Activated T-cell treated with anti-CD3 and anti-CD28 coated beads, Interleukin-2, amount 50 U/mL, for 72 hours (primary cell): Measurements from ENCODE around the gene EPB41L5. TPM values are rescaled to one million over a fixed set of nuclear protein-coding genes. Genes with fewer than 3 reads are reported as not detected.
A peak's percentile ranks its signal among the peaks of the same experiment; 100 is the strongest.
"Not testable (repeated sequence)": the region's sequence is repeated elsewhere in the genome, so short reads cannot be mapped to it uniquely, and the experiment has no call there.

Experiments
- ATAC-seq, 2 donors: fragments of 150-1000 bp; cut with Tn5 transposase; replicated peaks in 1 of 2; 2 replicates each; pipeline ENCODE4 v1.10.0; 2021; ENCODE audit warnings: moderate library complexity in 2 of 2, mild to moderate bottlenecking in 1 of 2
- DNase-seq, 2 donors: peaks; one replicate each; pipeline ENCODE4 v3.0.0; 2021 to 2022; ENCODE audit warnings: mixed read lengths in 1 of 2
- H3K27ac Mint-ChIP-seq: one replicate; pipeline ENCODE4 v1.8.0; 2022; ENCODE audit warnings: mild to moderate bottlenecking, moderate library complexity, mixed read lengths
- H3K27me3 Mint-ChIP-seq: one replicate; pipeline ENCODE4 v1.8.0; 2022; ENCODE audit warnings: low read depth, mixed read lengths
- H3K36me3 Mint-ChIP-seq, 2 donors: one replicate each; pipeline ENCODE4 v1.8.0; 2022; ENCODE audit warnings: mixed read lengths in 2 of 2, mild to moderate bottlenecking in 1 of 2; ENCODE audit not compliant: insufficient read depth in 2 of 2
- H3K4me1 Mint-ChIP-seq: one replicate; pipeline ENCODE4 v1.8.0; 2022; ENCODE audit warnings: low read depth, mixed read lengths
- H3K4me3 Mint-ChIP-seq, 2 donors: one replicate each; pipeline ENCODE4 v1.8.0; 2022; ENCODE audit warnings: mild to moderate bottlenecking in 2 of 2, mixed read lengths in 2 of 2, moderate library complexity in 2 of 2
- H3K9me3 Mint-ChIP-seq, 2 donors: one replicate each; pipeline ENCODE4 v1.8.0; 2022; ENCODE audit warnings: mixed read lengths in 2 of 2
- total RNA-seq, 2 donors: library from RNA; stranded (reverse); gene quantifications; one replicate each; pipeline ENCODE4 v1.2.3, GENCODE V29; 2022

EPB41L5 gene
- total RNA-seq, 2 donors from 2014 or later, result 4.1 to 5.3 TPM

GRCh38 chr2:120141300-120142069 is 128.6 kb downstream of the EPB41L5 start:
- no peaks in the 10 kb centered on the region for H3K4me1 Mint-ChIP-seq
- H3K27me3 Mint-ChIP-seq, result no peaks in the 10 kb centered on the region
- no peak overlapping the region for H3K4me3 Mint-ChIP-seq
- H3K9me3 Mint-ChIP-seq, result peaks cover 0 to 3% of the 10 kb centered on the region in 2 donors
- ATAC-seq, result no peak
- no peak overlapping the region for H3K27ac Mint-ChIP-seq
- DNase-seq, result no peak
- peaks cover 0 to 4% of the 10 kb centered on the region in 2 donors for H3K36me3 Mint-ChIP-seq

- Mint-ChIP-seq H3K4me3 (no peak overlapping the region), H3K9me3 (peaks cover 0 to 1% of the 10 kb centered on the region in 2 donors), H3K27ac (no peak overlapping the region), H3K4me1 (no peaks in the 10 kb centered on the region), H3K36me3 (no peaks in the 10 kb centered on the region), H3K27me3 (no peaks in the 10 kb centered on the region)
- DNase-seq, result no peak
- no peak for ATAC-seq
Observed at GRCh38 chr2:120142528-120143219, 129.8 kb downstream of the EPB41L5 start.

- Mint-ChIP-seq H3K4me1 (no peaks in the 10 kb centered on the region), H3K27ac (no peak overlapping the region), H3K36me3 (peaks cover 6 to 7% of the 10 kb centered on the region in 2 donors), H3K4me3 (no peak overlapping the region), H3K27me3 (no peaks in the 10 kb centered on the region), H3K9me3 (peaks cover 0 to 3% of the 10 kb centered on the region in 2 donors)
- no peak for DNase-seq
- ATAC-seq, result no peak
Observed at GRCh38 chr2:120148229-120148628, 135.4 kb downstream of the EPB41L5 start.

GRCh38 chr2:120148669-120149068 is 135.8 kb downstream of the EPB41L5 start:
- Mint-ChIP-seq H3K4me1 (no peaks in the 10 kb centered on the region), H3K4me3 (no peak overlapping the region), H3K36me3 (peaks cover 6 to 7% of the 10 kb centered on the region in 2 donors), H3K27ac (no peak overlapping the region), H3K9me3 (peaks cover 2 to 3% of the 10 kb centered on the region in 2 donors), H3K27me3 (no peaks in the 10 kb centered on the region)
- no peak for DNase-seq
- no peak for ATAC-seq

- no peaks in the 10 kb centered on the region for H3K4me1 Mint-ChIP-seq
- no peak overlapping the region for H3K27ac Mint-ChIP-seq
- H3K36me3 Mint-ChIP-seq, result peaks cover 6 to 7% of the 10 kb centered on the region in 2 donors
- H3K27me3 Mint-ChIP-seq, result no peaks in the 10 kb centered on the region
- peaks cover 3 to 5% of the 10 kb centered on the region in 2 donors for H3K9me3 Mint-ChIP-seq
- no peak overlapping the region for H3K4me3 Mint-ChIP-seq
- ATAC-seq, result no peak
- DNase-seq, result no peak
Observed at GRCh38 chr2:120149406-120149805, 136.5 kb downstream of the EPB41L5 start.

- DNase-seq, result no peak
- H3K4me3 Mint-ChIP-seq, result no peak overlapping the region
- H3K4me1 Mint-ChIP-seq, result no peaks in the 10 kb centered on the region
- no peak for ATAC-seq
- no peaks in the 10 kb centered on the region for H3K27me3 Mint-ChIP-seq
- no peak overlapping the region for H3K27ac Mint-ChIP-seq
- H3K36me3 Mint-ChIP-seq, result peaks cover 6 to 9% of the 10 kb centered on the region in 2 donors
- H3K9me3 Mint-ChIP-seq, result peaks cover 3 to 6% of the 10 kb centered on the region in 2 donors
Observed at GRCh38 chr2:120150040-120150482, 137.2 kb downstream of the EPB41L5 start.

GRCh38 chr2:120155308-120155707 is 142.4 kb downstream of the EPB41L5 start:
- H3K4me1 Mint-ChIP-seq, result no peaks in the 10 kb centered on the region
- peaks cover 1 to 8% of the 10 kb centered on the region in 2 donors for H3K9me3 Mint-ChIP-seq
- H3K4me3 Mint-ChIP-seq, result no peak overlapping the region
- DNase-seq, result no peak
- no peak for ATAC-seq
- H3K27ac Mint-ChIP-seq, result no peak overlapping the region
- H3K27me3 Mint-ChIP-seq, result no peaks in the 10 kb centered on the region
- peaks cover 2 to 12% of the 10 kb centered on the region in 2 donors for H3K36me3 Mint-ChIP-seq

GRCh38 chr2:120158658-120159057 is 145.8 kb downstream of the EPB41L5 start:
- H3K36me3 Mint-ChIP-seq, ATAC-seq, H3K27me3 Mint-ChIP-seq, H3K27ac Mint-ChIP-seq, H3K4me3 Mint-ChIP-seq, H3K4me1 Mint-ChIP-seq, DNase-seq, H3K9me3 Mint-ChIP-seq: not testable (repeated sequence)

- no peak for DNase-seq
- ATAC-seq, result no peak
- H3K4me3 Mint-ChIP-seq, result no peak overlapping the region
- no peaks in the 10 kb centered on the region for H3K27me3 Mint-ChIP-seq
- no peaks in the 10 kb centered on the region for H3K4me1 Mint-ChIP-seq
- H3K27ac Mint-ChIP-seq, result no peak overlapping the region
- H3K36me3 Mint-ChIP-seq, result no peaks in the 10 kb centered on the region
- no peaks in the 10 kb centered on the region for H3K9me3 Mint-ChIP-seq
Observed at GRCh38 chr2:120161190-120161589, 148.3 kb downstream of the EPB41L5 start.

- Mint-ChIP-seq H3K27me3 (no peaks in the 10 kb centered on the region), H3K9me3 (no peaks in the 10 kb centered on the region), H3K4me1 (no peaks in the 10 kb centered on the region), H3K4me3 (no peak overlapping the region), H3K36me3 (no peaks in the 10 kb centered on the region), H3K27ac (no peak overlapping the region)
- DNase-seq (no peak), ATAC-seq (no peak)
Observed at GRCh38 chr2:120162716-120163115, 149.8 kb downstream of the EPB41L5 start.

GRCh38 chr2:120167272-120167671 is 154.4 kb downstream of the EPB41L5 start:
- no peaks in the 10 kb centered on the region for H3K36me3 Mint-ChIP-seq
- ATAC-seq (no peak), DNase-seq (no peak)
- H3K27me3 Mint-ChIP-seq, result no peaks in the 10 kb centered on the region
- no peaks in the 10 kb centered on the region for H3K4me1 Mint-ChIP-seq
- H3K4me3 Mint-ChIP-seq, result no peak overlapping the region
- H3K9me3 Mint-ChIP-seq, result no peaks in the 10 kb centered on the region
- H3K27ac Mint-ChIP-seq, result no peak overlapping the region

GRCh38 chr2:120169020-120169419 is 156.1 kb downstream of the EPB41L5 start:
- Mint-ChIP-seq H3K27ac (no peak overlapping the region), H3K27me3 (no peaks in the 10 kb centered on the region), H3K9me3 (no peaks in the 10 kb centered on the region), H3K36me3 (no peaks in the 10 kb centered on the region), H3K4me3 (no peak overlapping the region), H3K4me1 (no peaks in the 10 kb centered on the region)
- no peak for ATAC-seq
- DNase-seq, result no peak

- no peaks in the 10 kb centered on the region for H3K9me3 Mint-ChIP-seq
- peak overlapping the region in 1 of 2 donors; percentile 40 for H3K4me3 Mint-ChIP-seq
- DNase-seq (peak in 1 of 2 donors; percentile 28), ATAC-seq (no peak)
- H3K36me3 Mint-ChIP-seq, result no peaks in the 10 kb centered on the region
- H3K27me3 Mint-ChIP-seq, result no peaks in the 10 kb centered on the region
- peaks cover 46% of the 10 kb centered on the region for H3K4me1 Mint-ChIP-seq
- peak overlapping the region; percentile 75 for H3K27ac Mint-ChIP-seq
Observed at GRCh38 chr2:120174963-120175581, 162.2 kb downstream of the EPB41L5 start.
